ENCODE measurements around the gene CLDN10. TPM values are rescaled to one million over a fixed set of nuclear protein-coding genes. Genes with fewer than 3 reads are reported as not detected.

The CLDN10 gene
- total and polyA plus RNA-seq, 2 donors (not counting 1 experiment from before 2014, with no cell fraction given), result not detected

GRCh38 chr13:95629071-95629470, 76.6 kb downstream of the CLDN10 start:
- ATAC-seq (ENCODE audit: low read depth) (no peak), DNase-seq (no peak)
- Histone ChIP-seq H3K9me3 (ENCODE audit: control extremely low read depth in 1 of 3, control insufficient read depth in 2 of 3, insufficient read depth in 1 of 3, low read length in 2 of 3) (no peaks in the 10 kb centered on the region), H3K4me2 (replicated peaks; ENCODE audit: low read depth, low read length, poor library complexity, severe bottlenecking) (no peak overlapping the region), H3K27me3 (replicated peaks in 1 of 4; ENCODE audit: control extremely low read depth in 1 of 4, control insufficient read depth in 3 of 4, insufficient read depth in 4 of 4, low read length in 3 of 4) (peaks cover 0 to 3% (median 0%) of the 10 kb centered on the region in 4 experiments), H3K27ac (ENCODE audit: low read length in 2 of 2) (no peak overlapping the region), H2AFZ (ENCODE audit: insufficient read depth, low read depth, low read length, poor library complexity, severe bottlenecking) (no peak overlapping the region), H3K36me3 (replicated peaks in 1 of 2; ENCODE audit: control extremely low read depth in 1 of 2, control insufficient read depth in 1 of 2, extremely low read depth in 1 of 2, insufficient read depth in 2 of 2, low read length in 1 of 2) (no peaks in the 10 kb centered on the region), H3K4me1 (ENCODE audit: control insufficient read depth in 2 of 2, insufficient read depth in 2 of 2, low read length in 2 of 2) (no peaks in the 10 kb centered on the region), H3K4me3 (ENCODE audit: control extremely low read depth in 1 of 5, extremely low read depth in 1 of 5, insufficient read depth in 1 of 5, low read depth in 2 of 5, low read length in 4 of 5) (no peak overlapping the region), H3K79me2 (ENCODE audit: control insufficient read depth, insufficient read depth, low read length) (no peaks in the 10 kb centered on the region), H4K20me1 (ENCODE audit: control insufficient read depth, insufficient read depth, low read length, poor library complexity, severe bottlenecking) (no peaks in the 10 kb centered on the region), H3K9ac (ENCODE audit: low read length) (no peak overlapping the region)
- Mint-ChIP-seq H3K4me1 (no peaks in the 10 kb centered on the region), H3K27ac (no peak overlapping the region), H3K9me3 (ENCODE audit: insufficient read depth) (no peaks in the 10 kb centered on the region), H3K27me3 (peaks cover 21% of the 10 kb centered on the region), H3K4me3 (no peak overlapping the region)
- ChIA-PET POLR2A (no interaction called here), CTCF (no interaction called here)
- WGBS (ENCODE audit: insufficient coverage), result 81% methylated on average over 3 of the region's 4 CpGs
- TF ChIP-seq EZH2 (IDR thresholded peaks at IDR 0.05; ENCODE audit: borderline replicate concordance, insufficient read depth, low read depth, low read length, poor library complexity, severe bottlenecking) (no peak), CTCF (IDR thresholded peaks at IDR 0.05) (no peak)
- intact Hi-C loops (cut with micrococcal nuclease), result no loop called here

Other genes with a start within 250 kb of the CLDN10 start
- not detected in 2 replicates for gene DZIP1, start 92.0 kb downstream of the CLDN10 start, total RNA-seq
- gene DZIP1, start 92.0 kb downstream of the CLDN10 start, polyA plus RNA-seq, result not detected in 2 replicates
- gene DNAJC3, start 124.4 kb downstream of the CLDN10 start, total RNA-seq, result 12.1 and 13.0 TPM in 2 replicates
- 2.8 and 5.3 TPM in 2 replicates for gene DNAJC3, start 124.4 kb downstream of the CLDN10 start, polyA plus RNA-seq

Data from B cell (primary cell).